Measurements from ENCODE around the gene C2CD3. TPM values are rescaled to one million over a fixed set of nuclear protein-coding genes. Genes with fewer than 3 reads are reported as not detected.

The C2CD3 gene
- total and polyA plus RNA-seq, 10 of the 15 experiments (the other 5 are each of a cell fraction or from before 2014, with no cell fraction given), result 2.3 to 24.0 (median 16.3) TPM

DNA sequence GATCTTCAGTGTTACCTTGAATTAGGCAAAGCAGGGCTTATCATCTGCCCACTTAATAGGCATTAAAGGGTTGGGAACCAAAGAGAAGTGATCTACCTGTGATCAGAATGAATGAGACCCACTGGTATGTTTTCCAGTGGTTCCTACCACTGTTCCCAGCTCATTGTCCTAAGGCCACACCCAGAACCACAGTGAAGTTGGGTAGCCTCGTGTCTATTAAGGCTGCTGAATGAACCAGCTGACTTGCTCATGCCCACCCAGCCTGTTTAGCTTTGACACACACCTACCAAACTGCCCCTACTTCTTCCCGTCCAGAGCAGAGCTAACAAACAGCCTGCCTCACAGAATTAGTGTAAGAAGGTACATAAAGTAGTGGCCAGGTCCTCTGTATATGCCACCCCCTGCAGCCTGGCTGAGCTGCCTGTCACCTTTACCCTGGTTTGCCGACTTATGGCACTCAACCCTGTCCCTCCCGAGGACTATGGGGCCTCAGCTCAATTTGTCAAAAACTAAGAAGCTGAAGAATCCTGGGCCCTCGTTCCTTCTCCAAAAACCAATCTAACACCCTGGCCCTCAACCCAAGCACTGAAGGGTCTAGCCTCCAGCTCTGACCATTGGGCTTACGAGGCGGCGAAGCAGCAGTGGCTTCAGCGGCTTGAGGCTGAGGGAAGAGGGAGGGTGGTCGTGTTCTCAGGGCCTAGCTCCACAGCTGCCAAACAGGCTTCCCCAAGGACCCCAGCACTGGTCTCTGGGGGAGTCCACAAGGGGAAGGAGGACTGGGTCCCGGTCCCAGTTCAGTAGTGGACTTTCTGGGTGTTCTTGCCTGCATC is 198.0 kb downstream of the C2CD3 start (continued):
- TF ChIP-seq PML (IDR thresholded peaks at IDR 0.05; ENCODE audit: low read length), result peak; percentile 29; the same call in 1 of the 2 replicates

DNA sequence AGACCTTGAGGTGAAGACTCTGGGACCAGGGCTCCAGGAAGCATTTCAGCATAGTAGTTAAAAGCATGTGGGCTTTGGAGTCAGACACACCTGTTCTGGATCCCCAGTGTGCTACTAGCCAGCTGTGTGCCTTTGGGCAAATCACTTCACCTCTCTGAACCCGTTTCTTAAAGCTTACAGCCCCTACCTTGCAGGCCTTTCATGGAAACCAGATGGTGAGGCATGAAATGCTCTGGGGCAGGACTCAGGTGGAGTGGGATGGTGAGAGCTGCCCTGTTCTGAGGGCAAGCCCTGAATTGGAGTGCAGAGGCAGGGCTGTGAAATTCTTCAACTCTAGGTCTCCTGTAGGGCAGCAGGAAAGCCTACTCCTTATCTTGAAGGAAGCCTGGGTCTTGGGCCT is 198.6 kb downstream of the C2CD3 start:
- H3K27me3 ChIP-seq (replicated peaks in 1 of 2; ENCODE audit: control insufficient read depth in 2 of 2, insufficient read depth in 2 of 2, low read length in 1 of 2), result no peaks in the 10 kb centered on the region
- H3K9ac ChIP-seq (ENCODE audit: control insufficient read depth, insufficient read depth, low read length), result no peak overlapping the region
- in situ Hi-C loops (cut with MboI), result no loop called here
- RAD21 ChIA-PET (ENCODE audit: unreplicated experiment), result interaction anchor here (0.9 to 1.7 kb wide), 4 partner anchors 8 to 199 kb away, joined by 3 read pairs; partner anchors contain the start of genes PPME1 and UCP2
- ATAC-seq, result no peak
- H3K27ac ChIP-seq (ENCODE audit: control insufficient read depth, insufficient read depth), result no peak overlapping the region
- no peaks in the 10 kb centered on the region for H3K9me3 ChIP-seq (replicated peaks; ENCODE audit: control insufficient read depth, insufficient read depth, low read length)
- H3K36me3 ChIP-seq (ENCODE audit: control insufficient read depth in 2 of 2, insufficient read depth in 2 of 2, low read length in 1 of 2), result peaks cover 17 to 19% of the 10 kb centered on the region in 2 experiments
- intact Hi-C loops (cut with micrococcal nuclease; ENCODE audit: unreplicated experiment), result no loop called here
- SMC1A ChIA-PET (ENCODE audit: uncharacterized antibody, unreplicated experiment), result interaction anchor here (0.9 to 2.7 kb wide), 4 partner anchors 8 to 75 kb away, joined by 3 to 7 read pairs (median 6); no protein-coding TSS in a partner anchor
- H3K4me1 ChIP-seq (ENCODE audit: control insufficient read depth, insufficient read depth, low read length), result peaks cover 9% of the 10 kb centered on the region
- TF ChIP-seq POLR2A (IDR thresholded peaks at IDR 0.05; ENCODE audit: low read depth, low read length) (0 out of 2 replicates have a peak, but pooled peaks have one; percentile 16), PAX5 (IDR thresholded peaks at IDR 0.05; ENCODE audit: borderline replicate concordance, low read depth, low read length) (no peak)
- POLR2A ChIA-PET, result interaction anchor here (1.7 kb wide), 1 partner anchor 10 kb away, joined by 5 read pairs; the partner anchor contains the start of gene UCP2
- CTCF ChIA-PET, result interaction anchor here (0.6 to 1.7 kb wide), 5 partner anchors 9 to 82 kb away, joined by 3 to 5 read pairs (median 3); no protein-coding TSS in a partner anchor
- WGBS (ENCODE audit: insufficient coverage, insufficient replicate concordance, low lambda C conversion rate, missing lambda C conversion rate), result 0% methylated on average over 1 of the region's 1 CpG
- H4K20me1 ChIP-seq (ENCODE audit: control insufficient read depth, insufficient read depth), result no peaks in the 10 kb centered on the region
- no peak for DNase-seq (ENCODE audit: low read depth, low spot score)
- H3K79me2 ChIP-seq (ENCODE audit: control insufficient read depth, insufficient read depth, low read length), result no peaks in the 10 kb centered on the region
- no peak overlapping the region for H3K4me2 ChIP-seq (ENCODE audit: control insufficient read depth, insufficient read depth)
- BruUV-seq (replicated peaks), result no TSS peak
- H3K4me3 ChIP-seq, result no peak overlapping the region
- no peak for FAIRE-seq
- no peak overlapping the region for H2AFZ ChIP-seq (ENCODE audit: control insufficient read depth, low read depth, low read length)
